ENCODE results near the gene PLXNA4.

GRCh38 chr7:132164558-132165125 lies 411.6 kb downstream of the PLXNA4 start:
- TF ChIP-seq CTCF (IDR thresholded peaks at IDR 0.05; ENCODE audit: low read depth, low read length, missing input control) (no peak), SP1 (IDR thresholded peaks at IDR 0.05) (no peak), MAX (IDR thresholded peaks at IDR 0.05) (no peak)
